ES-I3 (cell line): ENCODE data around the gene ZMYM2.

Experiments
- H3K36me3 ChIP-seq: 2 replicates; pipeline ENCODE4 v1.6.1; 2013; ENCODE audit warnings: mild to moderate bottlenecking, low read length, control low read depth, moderate library complexity; ENCODE audit not compliant: insufficient read depth
- H3K4me1 ChIP-seq: 2 replicates; pipeline ENCODE4 v1.6.1; 2013; ENCODE audit warnings: mild to moderate bottlenecking, control low read depth, low read length; ENCODE audit not compliant: insufficient read depth
- H3K9ac ChIP-seq: 2 replicates; pipeline ENCODE4 v1.6.1; 2013; ENCODE audit warnings: low read depth, mild to moderate bottlenecking, low read length, moderate library complexity
- H3K9me3 ChIP-seq: 2 replicates; pipeline ENCODE4 v1.6.1; 2013; ENCODE audit warnings: mild to moderate bottlenecking, low read length, moderate library complexity; ENCODE audit not compliant: control insufficient read depth, insufficient read depth

Gene ZMYM2

DNA sequence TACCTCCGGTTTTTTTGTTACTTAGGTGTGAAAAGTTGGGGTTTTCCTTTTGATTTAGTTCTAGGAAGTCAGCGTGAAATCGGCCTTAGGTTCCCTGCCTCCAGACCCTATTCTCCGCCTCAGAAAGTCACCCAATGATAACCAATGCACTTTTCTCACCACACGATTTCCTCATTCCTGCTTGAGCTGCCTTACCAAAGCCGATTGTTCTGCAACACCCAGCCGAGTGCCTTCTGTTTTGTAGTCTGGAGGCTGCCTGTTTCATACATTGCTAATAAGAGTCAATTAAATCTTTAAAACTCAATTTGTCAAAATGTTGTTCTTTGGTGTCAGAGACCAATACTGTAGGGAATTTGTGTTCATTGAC, 162.6 kb downstream of the ZMYM2 start:
- Histone ChIP-seq H3K9me3 (no peaks in the 10 kb centered on the region), H3K9ac (peak overlapping the region; percentile 31; the same call in 1 of the 2 replicates), H3K4me1 (no peaks in the 10 kb centered on the region; the same call in 1 of the 2 replicates), H3K36me3 (no peaks in the 10 kb centered on the region)

GRCh38 chr13:20124303-20124702, 165.8 kb downstream of the ZMYM2 start:
- Histone ChIP-seq H3K4me1 (no peaks in the 10 kb centered on the region; the same call in 1 of the 2 replicates), H3K9me3 (no peaks in the 10 kb centered on the region), H3K36me3 (no peaks in the 10 kb centered on the region), H3K9ac (no peak overlapping the region)

DNA sequence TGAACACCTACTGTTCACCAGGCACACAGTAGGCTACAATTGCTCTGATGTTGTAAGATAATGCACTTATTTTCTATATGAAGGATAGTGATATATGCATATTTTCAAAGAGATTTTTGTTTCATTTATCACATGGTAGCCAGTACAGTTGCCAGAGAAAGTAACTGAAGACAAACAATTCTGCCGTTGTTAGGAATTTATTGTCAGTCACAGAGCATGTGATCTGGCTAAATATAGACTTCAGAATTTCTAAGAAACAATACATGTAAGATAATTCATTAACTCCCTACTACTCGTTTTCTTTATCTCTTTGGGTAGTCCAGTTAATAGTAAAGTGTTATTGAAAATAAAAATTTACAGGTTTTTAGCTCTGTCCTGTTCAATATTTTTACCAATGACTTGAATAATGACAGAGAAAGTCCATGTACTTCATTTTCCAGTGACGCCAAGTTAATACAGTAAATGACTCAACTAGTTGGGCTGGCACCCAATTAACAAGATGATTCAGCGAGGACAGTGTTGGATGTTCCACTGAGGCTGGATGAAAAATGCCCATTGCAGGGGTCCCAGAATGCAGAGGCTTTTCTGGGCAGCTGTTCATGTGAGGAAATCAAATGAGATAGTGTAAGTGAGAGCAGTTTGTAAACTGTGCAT, 166.7 kb downstream of the ZMYM2 start:
- no peaks in the 10 kb centered on the region for H3K9me3 ChIP-seq
- H3K9ac ChIP-seq, result no peak overlapping the region

GRCh38 chr13:20125783-20126165, 167.2 kb downstream of the ZMYM2 start:
- H3K9me3 ChIP-seq, result no peaks in the 10 kb centered on the region
- H3K4me1 ChIP-seq, result no peaks in the 10 kb centered on the region
- H3K9ac ChIP-seq, result no peak overlapping the region
- no peaks in the 10 kb centered on the region for H3K36me3 ChIP-seq

More for the DNA sequence above, 166.7 kb downstream of the ZMYM2 start:
- Histone ChIP-seq H3K36me3 (no peaks in the 10 kb centered on the region), H3K4me1 (no peaks in the 10 kb centered on the region)

- no peaks in the 10 kb centered on the region for H3K4me1 ChIP-seq
- H3K9ac ChIP-seq, result no peak overlapping the region; the same call in 1 of the 2 replicates
- no peaks in the 10 kb centered on the region for H3K9me3 ChIP-seq
- no peaks in the 10 kb centered on the region for H3K36me3 ChIP-seq
These were observed 168.2 kb downstream of the ZMYM2 start for GRCh38 chr13:20126541-20127261.

DNA sequence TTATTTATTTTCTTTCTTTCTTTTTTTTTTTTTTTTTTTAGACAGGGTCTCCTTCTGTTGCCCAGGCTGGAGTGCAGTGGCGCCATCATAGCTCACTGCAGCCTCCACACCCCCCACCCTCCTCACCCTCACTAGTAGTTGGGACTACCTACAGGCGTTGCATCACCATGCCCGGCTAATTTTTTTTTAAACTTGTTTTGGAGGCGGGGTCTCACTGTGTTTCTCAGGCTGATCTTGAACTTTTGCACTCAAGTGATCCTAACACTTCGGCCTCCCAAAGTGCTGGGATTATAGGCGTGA, 168.7 kb downstream of the ZMYM2 start:
- H3K9me3 ChIP-seq, result no peaks in the 10 kb centered on the region
- H3K36me3 ChIP-seq, result no peaks in the 10 kb centered on the region
- no peaks in the 10 kb centered on the region for H3K4me1 ChIP-seq
- peak overlapping the region; percentile 72 for H3K9ac ChIP-seq

DNA sequence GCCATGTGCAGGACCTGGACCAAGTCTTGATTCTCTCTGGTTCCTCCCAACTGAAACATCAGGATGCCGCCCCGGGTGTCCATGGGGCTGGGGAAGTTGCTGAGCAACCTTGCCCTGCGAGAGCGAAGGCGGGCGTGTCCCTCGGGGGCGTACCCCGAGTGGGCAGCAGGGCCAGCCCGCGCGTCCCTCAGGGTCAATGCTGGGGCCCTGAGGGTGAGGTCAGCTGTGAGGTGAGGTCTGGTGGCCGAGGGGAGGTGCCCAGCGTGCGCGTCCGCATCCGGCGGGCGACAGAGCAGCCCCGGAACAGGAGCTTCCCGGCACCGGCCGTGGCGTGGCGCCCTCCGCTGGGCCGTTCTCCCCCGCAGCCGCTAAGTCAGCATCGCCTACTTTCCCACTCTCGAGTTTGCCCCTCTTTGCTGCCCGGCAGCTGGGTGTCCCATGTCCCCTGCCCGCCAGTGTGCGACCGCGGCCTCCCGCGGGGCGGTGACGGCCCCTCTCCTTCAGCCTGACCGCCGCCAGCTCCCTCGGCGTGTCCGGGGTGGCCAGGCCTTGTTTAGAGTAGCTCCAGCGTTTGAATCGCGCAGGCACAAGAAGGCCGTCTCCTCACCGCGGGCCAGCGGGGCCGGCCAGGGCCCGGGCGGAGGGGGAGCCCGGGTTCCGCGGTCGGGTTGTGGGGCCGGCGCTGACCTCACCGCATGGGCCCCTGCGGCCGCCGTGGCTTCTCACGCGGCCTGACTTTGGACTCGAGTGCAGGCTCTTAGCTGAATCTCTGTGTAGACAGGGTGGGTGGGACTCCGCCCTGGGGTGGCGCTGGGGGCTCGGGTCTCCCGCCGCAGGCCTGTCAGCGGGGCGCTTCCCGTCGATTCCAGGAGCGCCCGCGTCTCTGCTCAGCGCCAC, 169.3 kb downstream of the ZMYM2 start:
- Histone ChIP-seq H3K36me3 (no peaks in the 10 kb centered on the region), H3K9ac (peak overlapping the region; percentile 72), H3K9me3 (no peaks in the 10 kb centered on the region), H3K4me1 (no peaks in the 10 kb centered on the region)

DNA sequence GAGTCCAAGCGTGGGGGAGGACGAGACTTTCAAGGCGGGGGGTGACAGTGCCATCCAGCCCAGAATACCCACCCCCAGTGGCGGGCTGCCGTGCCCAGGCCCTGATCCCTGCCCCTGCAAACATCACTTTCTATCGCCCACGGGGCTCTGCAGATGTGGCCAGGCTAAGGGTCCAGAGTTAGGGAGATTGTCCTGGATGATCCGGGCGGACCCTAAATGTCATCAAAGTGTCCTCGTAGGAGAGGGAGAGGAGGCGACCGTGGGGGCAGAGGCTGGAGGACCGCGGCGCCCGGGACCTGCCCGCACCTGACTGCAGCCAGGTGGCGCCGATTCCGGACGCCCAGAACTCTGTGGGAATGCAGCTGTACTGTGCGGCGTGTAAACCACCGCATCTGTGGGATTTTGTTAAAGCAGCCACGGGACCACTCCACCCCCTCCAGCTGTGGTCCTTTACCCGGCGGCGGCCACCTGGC, 170.0 kb downstream of the ZMYM2 start:
- H3K9me3 ChIP-seq, result no peaks in the 10 kb centered on the region
- H3K36me3 ChIP-seq, result no peaks in the 10 kb centered on the region
- peak overlapping the region; percentile 72 for H3K9ac ChIP-seq
- no peaks in the 10 kb centered on the region for H3K4me1 ChIP-seq

- Histone ChIP-seq H3K9ac (peak overlapping the region; percentile 72; the same call in 1 of the 2 replicates), H3K36me3 (no peaks in the 10 kb centered on the region), H3K4me1 (no peaks in the 10 kb centered on the region), H3K9me3 (no peaks in the 10 kb centered on the region)
These were observed 170.5 kb downstream of the ZMYM2 start for GRCh38 chr13:20129076-20129475.

- H3K9me3 ChIP-seq, result no peaks in the 10 kb centered on the region
- no peaks in the 10 kb centered on the region for H3K36me3 ChIP-seq
- H3K4me1 ChIP-seq, result no peaks in the 10 kb centered on the region
- no peak overlapping the region for H3K9ac ChIP-seq
These were observed 171.5 kb downstream of the ZMYM2 start for GRCh38 chr13:20130012-20130411.

DNA sequence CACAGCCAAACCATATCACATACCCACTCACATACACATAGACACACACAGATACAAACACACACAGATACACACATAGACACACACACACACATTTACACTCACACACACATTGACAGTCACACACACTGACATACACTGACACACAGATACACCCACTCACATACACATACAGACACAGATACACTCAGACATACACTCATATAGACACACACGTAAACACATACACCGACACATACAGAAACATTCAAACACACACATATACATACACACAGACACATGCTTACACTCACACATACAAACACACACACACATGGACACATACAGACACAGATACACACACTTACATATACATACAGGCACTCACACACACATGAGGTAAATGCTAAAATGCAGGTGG, 172.1 kb downstream of the ZMYM2 start:
- Histone ChIP-seq H3K9ac (no peak overlapping the region), H3K36me3 (no peaks in the 10 kb centered on the region), H3K9me3 (no peaks in the 10 kb centered on the region), H3K4me1 (no peaks in the 10 kb centered on the region)

DNA sequence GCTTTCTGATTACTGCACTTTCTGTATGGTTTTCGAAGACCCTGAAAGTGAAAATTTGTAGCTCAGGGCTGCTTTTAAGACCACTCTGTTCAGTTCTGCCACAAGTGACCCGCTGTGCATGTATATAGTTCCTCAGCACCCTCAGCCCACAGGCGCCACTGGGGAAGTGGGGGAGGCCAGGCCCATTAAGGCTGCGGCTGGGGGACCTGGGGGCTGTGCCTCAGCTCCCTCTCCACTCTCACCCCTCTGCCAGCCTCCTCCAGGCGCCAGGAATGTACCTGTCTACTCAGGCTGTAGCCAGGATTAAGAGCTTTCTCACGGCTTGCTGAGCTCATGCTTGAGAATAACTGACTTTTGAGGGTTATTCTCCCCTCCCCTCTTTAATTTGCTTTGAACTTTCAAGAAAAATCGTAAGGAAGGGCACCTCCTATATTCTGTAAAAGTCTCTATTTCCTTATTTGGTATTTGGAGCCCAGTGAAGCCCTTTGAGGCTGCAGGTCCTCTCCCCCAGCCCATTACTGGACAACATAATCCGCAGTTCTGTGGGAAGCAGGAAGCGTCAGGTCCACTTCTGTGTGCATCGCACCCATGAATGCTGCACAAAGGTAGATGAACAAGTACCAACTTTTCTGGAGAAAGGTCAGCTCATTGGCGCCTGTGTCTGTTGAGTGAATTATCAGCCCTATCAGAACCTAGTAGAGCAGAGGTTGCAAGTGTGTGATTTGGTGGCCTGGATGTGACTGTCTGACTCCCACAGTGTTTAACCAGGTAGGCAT, 172.7 kb downstream of the ZMYM2 start:
- H3K36me3 ChIP-seq, result no peaks in the 10 kb centered on the region

DNA sequence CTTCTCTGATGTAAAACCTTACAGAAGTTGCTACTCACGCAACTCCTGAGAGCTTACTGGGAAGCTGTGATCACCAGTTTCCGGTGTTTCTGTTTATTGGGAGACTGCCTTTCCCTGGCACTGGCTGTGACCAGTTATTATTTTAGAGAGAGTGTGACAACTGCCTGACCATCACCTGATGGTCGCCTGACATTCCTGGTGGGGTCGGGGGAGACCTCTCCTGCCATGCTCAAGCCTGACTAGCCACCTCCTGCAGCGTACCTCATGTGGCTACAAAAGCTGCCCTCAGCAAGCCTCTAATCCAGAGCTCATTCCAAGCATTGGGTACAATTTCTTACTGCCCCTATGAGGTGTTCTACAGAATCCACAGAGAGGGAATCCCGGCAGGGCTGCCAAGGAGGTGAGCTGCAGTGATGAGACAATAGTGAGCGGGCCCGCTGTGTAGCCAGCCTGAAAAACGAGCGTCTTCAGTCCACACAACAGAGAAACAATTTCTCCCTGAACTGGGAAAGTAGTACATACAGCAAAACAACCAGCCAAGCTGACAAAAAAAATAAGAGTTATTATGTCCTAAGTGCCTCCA, 173.6 kb downstream of the ZMYM2 start:
- Histone ChIP-seq H3K9ac (no peak overlapping the region), H3K9me3 (no peaks in the 10 kb centered on the region), H3K36me3 (no peaks in the 10 kb centered on the region), H3K4me1 (no peaks in the 10 kb centered on the region)

More for the DNA sequence above, 172.7 kb downstream of the ZMYM2 start:
- no peak overlapping the region for H3K9ac ChIP-seq
- no peaks in the 10 kb centered on the region for H3K9me3 ChIP-seq
- H3K4me1 ChIP-seq, result no peaks in the 10 kb centered on the region

DNA sequence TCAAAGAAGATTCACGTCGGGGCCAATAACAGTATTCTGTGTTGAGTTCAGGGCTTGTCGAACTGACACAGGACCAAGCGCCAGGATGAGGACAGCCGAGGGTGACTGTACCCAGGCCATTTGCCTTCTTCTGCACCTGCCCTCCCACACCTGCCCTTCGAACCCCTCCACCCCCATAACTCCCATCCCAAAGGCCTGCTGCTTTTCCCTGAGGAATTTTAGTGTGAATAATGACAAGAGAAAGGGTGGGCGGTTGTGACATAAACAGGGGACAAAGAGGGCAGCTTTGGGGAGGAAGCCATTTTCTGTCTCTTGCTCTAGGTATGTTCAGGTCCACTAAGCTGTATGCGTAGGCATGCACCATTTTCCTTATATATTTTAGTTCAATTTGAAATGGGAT, 176.2 kb downstream of the ZMYM2 start:
- Histone ChIP-seq H3K4me1 (no peaks in the 10 kb centered on the region), H3K36me3 (no peaks in the 10 kb centered on the region), H3K9me3 (no peaks in the 10 kb centered on the region), H3K9ac (no peak overlapping the region)
